Measurements from ENCODE around the gene CAP2. TPM values are rescaled to one million over a fixed set of nuclear protein-coding genes. Genes with fewer than 3 reads are reported as not detected.

The CAP2 gene
- 8.2 to 13.0 TPM (median 11.9 TPM) in 5 replicates for total RNA-seq (2022; extraction: Qiagen RNA extraction; ENCODE audit: low read depth)

DNA sequence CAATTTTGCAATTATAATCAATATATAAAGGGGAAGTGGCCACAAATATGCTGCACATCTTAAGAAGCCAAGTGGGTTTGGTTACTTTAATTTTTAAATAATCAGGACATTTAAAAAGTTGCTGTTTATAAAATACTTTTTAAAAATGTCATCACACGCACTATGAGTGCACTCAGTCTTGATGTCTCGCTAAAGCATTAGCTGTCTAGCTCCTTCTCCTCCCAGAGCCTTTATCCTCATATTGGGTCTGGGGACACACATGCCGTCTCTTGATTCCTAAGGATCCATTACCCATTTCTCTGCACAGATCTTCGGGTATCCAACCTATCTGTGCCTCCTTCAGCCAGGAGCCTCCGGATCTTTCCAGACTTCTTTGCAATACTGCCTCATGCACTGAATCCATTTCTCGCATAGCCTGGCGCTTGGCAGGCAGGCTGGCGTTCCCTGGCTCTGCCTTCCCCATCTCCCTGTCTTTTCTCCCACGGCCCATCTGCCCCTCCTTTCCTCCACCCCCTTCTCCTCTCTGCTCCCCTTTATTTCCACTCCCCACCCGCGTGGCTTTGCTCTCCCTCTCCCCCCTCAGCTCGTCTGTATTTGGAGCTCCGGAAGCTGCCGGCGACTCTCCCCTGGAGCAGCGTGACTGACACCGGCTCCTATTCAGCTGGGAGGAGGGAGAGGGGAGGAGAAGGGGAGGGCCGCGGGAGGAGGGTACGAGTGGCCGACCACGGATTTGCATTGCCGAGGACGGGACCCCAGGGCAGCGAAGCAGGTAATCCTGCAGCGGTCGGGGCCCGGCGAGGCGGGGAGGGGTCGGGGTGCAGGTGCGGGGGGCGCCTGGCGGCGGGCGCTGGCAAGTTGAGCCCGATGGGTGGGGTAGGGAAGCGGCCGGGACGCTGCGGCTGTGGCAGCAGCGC lies at the start of gene CAP2:
CAP2 (plus strand) TSS at position 618 of the 914 bp plus-strand sequence. CDS start 27,961 bp downstream, outside the sequence.

GRCh38 chr6:17599877-17600526 lies 206.6 kb downstream of the CAP2 start, which contains the start of gene FAM8A1:
Gene FAM8A1 (plus strand): TSS chr6:17600302. CDS start chr6:17600410, 108 bp downstream.

Other genes starting within 250 kb of the CAP2 start
- gene RBM24, start 112.2 kb upstream of the CAP2 start, total RNA-seq (2022; extraction: Qiagen RNA extraction; ENCODE audit: low read depth) = 6.5 to 9.3 TPM (median 7.9 TPM) in 5 replicates
- 3.2 to 5.1 TPM (median 5.0 TPM) in 5 replicates for gene FAM8A1, start 206.7 kb downstream of the CAP2 start, total RNA-seq (2022; extraction: Qiagen RNA extraction; ENCODE audit: low read depth)

All from A549 treated with GW870086 at 1 μM for 4 hours (cell line).